Natural killer cell (primary cell): ENCODE data around the gene RHEX. TPM values are rescaled to one million over a fixed set of nuclear protein-coding genes. Genes with fewer than 3 reads are reported as not detected.

Source experiments
- ATAC-seq, 3 donors: fragments of 150-1000 bp in 2 of 3; fragments of 200-7000 bp in 1 of 3; cut with Tn5 transposase; 1 replicate in 1 of 3; 2 replicates in 2 of 3; pipeline ENCODE4 v1.10.0; 2021; ENCODE audit warnings: mild to moderate bottlenecking in 2 of 3, moderate library complexity in 2 of 3
- DNase-seq, 2 donors: peaks; one replicate each; pipeline versions ENCODE4 v3.0.0 to v3.0.0-alpha.2; 2013 to 2021; ENCODE audit warnings: mixed read lengths in 1 of 2
- H3K27ac ChIP-seq: one replicate; pipeline ENCODE4 v1.5.1; 2013; ENCODE audit warnings: mild to moderate bottlenecking, low read length
- H3K27me3 ChIP-seq: one replicate; pipeline ENCODE4 v1.6.1; 2013; ENCODE audit warnings: low read length; ENCODE audit not compliant: control insufficient read depth, insufficient read depth
- H3K36me3 ChIP-seq: one replicate; pipeline ENCODE4 v1.6.1; 2013; ENCODE audit warnings: low read length; ENCODE audit not compliant: control insufficient read depth, insufficient read depth
- H3K4me1 ChIP-seq: one replicate; pipeline ENCODE4 v1.6.1; 2013; ENCODE audit warnings: low read length; ENCODE audit not compliant: control insufficient read depth, insufficient read depth
- H3K4me3 ChIP-seq: one replicate; pipeline ENCODE4 v1.5.1; 2013; ENCODE audit warnings: low read length
- H3K9me3 ChIP-seq: one replicate; pipeline ENCODE4 v1.6.1; 2013; ENCODE audit warnings: low read length; ENCODE audit not compliant: control insufficient read depth, insufficient read depth
- H3K27ac Mint-ChIP-seq, 2 donors: one replicate each; pipeline ENCODE4 v1.8.0; 2022; ENCODE audit warnings: mild to moderate bottlenecking in 2 of 2, mixed read lengths in 2 of 2, moderate library complexity in 1 of 2
- H3K27me3 Mint-ChIP-seq, 2 donors: one replicate each; pipeline ENCODE4 v1.8.0; 2022; ENCODE audit warnings: low read depth in 2 of 2, mixed read lengths in 2 of 2
- H3K36me3 Mint-ChIP-seq: one replicate; pipeline ENCODE4 v1.8.0; 2022; ENCODE audit warnings: mixed read lengths
- H3K4me1 Mint-ChIP-seq, 2 donors: one replicate each; pipeline ENCODE4 v1.8.0; 2022; ENCODE audit warnings: mixed read lengths in 2 of 2
- H3K4me3 Mint-ChIP-seq: one replicate; pipeline ENCODE4 v1.8.0; 2022; ENCODE audit warnings: mild to moderate bottlenecking, moderate library complexity, mixed read lengths
- H3K9me3 Mint-ChIP-seq, 2 donors: one replicate each; pipeline ENCODE4 v1.8.0; 2022; ENCODE audit warnings: mixed read lengths in 2 of 2
- CTCF ChIP-seq: fragments of 200-600 bp; IDR thresholded peaks from one replicate; pipeline ENCODE4 v1.8.0; 2022; ENCODE audit warnings: antibody characterized with exemption
- WGBS: methylation state at CpG from one replicate; pipeline ENCODE4 v1.1.7; 2013; ENCODE audit warnings: missing lambda C conversion rate; ENCODE audit not compliant: insufficient coverage; 5-methylcytosine and 5-hydroxymethylcytosine counted together
- intact Hi-C: fragments of 100-400 bp; cut with micrococcal nuclease; formaldehyde crosslinking; loops from one replicate; pipeline ENCODE4 v1.14.2; 2022
- total RNA-seq, 4 donors: library from RNA; stranded (reverse); fragments of 120-200 nt in 1 of 4; gene quantifications; one replicate each; pipeline versions ENCODE4 v1.2.3 to v1.2.4, GENCODE V29; 2013 to 2022

The RHEX gene
- total RNA-seq, 3 donors from 2014 or later (not counting 1 experiment from before 2014, with no cell fraction given), result 0.24 to 21.3 TPM; not detected in 1

- Histone ChIP-seq H3K4me3 (no peak overlapping the region), H3K9me3 (no peaks in the 10 kb centered on the region), H3K27ac (no peak overlapping the region), H3K36me3 (no peaks in the 10 kb centered on the region), H3K27me3 (peaks cover 11% of the 10 kb centered on the region), H3K4me1 (peaks cover 8% of the 10 kb centered on the region)
- intact Hi-C loops, result no loop called here
- H3K27me3 Mint-ChIP-seq, result peaks cover 40 to 70% of the 10 kb centered on the region in 2 donors
- DNase-seq (no peak), ATAC-seq (no peak)
- H3K9me3 Mint-ChIP-seq, result peaks cover 4 to 8% of the 10 kb centered on the region in 2 donors
- H3K4me3 Mint-ChIP-seq, result no peak overlapping the region
- TF ChIP-seq CTCF, result no peak
- 47% methylated on average over 5 of the region's 5 CpGs for WGBS
- no peak overlapping the region for H3K27ac Mint-ChIP-seq
- peaks cover 19% of the 10 kb centered on the region for H3K36me3 Mint-ChIP-seq
- peaks cover 0 to 11% of the 10 kb centered on the region in 2 donors for H3K4me1 Mint-ChIP-seq
Measured at GRCh38 chr1:206116873-206117150, 63.8 kb downstream of the RHEX start.

GRCh38 chr1:206117151-206117948 lies 64.4 kb downstream of the RHEX start, which contains the start of gene AVPR1B:
Gene AVPR1B, minus strand, starts transcription at chr1:206117388. Its CDS starts 498 bp downstream, at chr1:206116890.
- intact Hi-C loops, result no loop called here
- Histone ChIP-seq H3K27me3 (peaks cover 11% of the 10 kb centered on the region), H3K36me3 (no peaks in the 10 kb centered on the region), H3K4me3 (peak within 1 kb of the TSS; percentile 12), H3K9me3 (no peaks in the 10 kb centered on the region), H3K27ac (no peak within 1 kb of the TSS), H3K4me1 (peaks cover 8% of the 10 kb centered on the region)
- Mint-ChIP-seq H3K4me3 (no peak within 1 kb of the TSS), H3K9me3 (peaks cover 4 to 8% of the 10 kb centered on the region in 2 donors), H3K27ac (no peak within 1 kb of the TSS), H3K4me1 (peaks cover 0 to 11% of the 10 kb centered on the region in 2 donors), H3K27me3 (peaks cover 41 to 74% of the 10 kb centered on the region in 2 donors), H3K36me3 (peaks cover 21% of the 10 kb centered on the region)
- no peak for TF ChIP-seq CTCF
- ATAC-seq (peak in 1 of 3 donors; percentile 41), DNase-seq (peak in 1 of 2 donors; percentile 10)
- 2% methylated on average over 54 of the region's 55 CpGs for WGBS

- no peak overlapping the region for H3K4me3 Mint-ChIP-seq
- peaks cover 21% of the 10 kb centered on the region for H3K36me3 Mint-ChIP-seq
- DNase-seq (no peak), ATAC-seq (no peak)
- H3K27me3 ChIP-seq, result peaks cover 11% of the 10 kb centered on the region
- H3K27me3 Mint-ChIP-seq, result peaks cover 46 to 64% of the 10 kb centered on the region in 2 donors
- peaks cover 0 to 11% of the 10 kb centered on the region in 2 donors for H3K4me1 Mint-ChIP-seq
- H3K36me3 ChIP-seq, result no peaks in the 10 kb centered on the region
- H3K4me3 ChIP-seq, result no peak overlapping the region
- intact Hi-C loops, result no loop called here
- no peak overlapping the region for H3K27ac ChIP-seq
- no peak for TF ChIP-seq CTCF
- peaks cover 8% of the 10 kb centered on the region for H3K4me1 ChIP-seq
- no peak overlapping the region for H3K27ac Mint-ChIP-seq
- H3K9me3 Mint-ChIP-seq, result peaks cover 4 to 8% of the 10 kb centered on the region in 2 donors
- no peaks in the 10 kb centered on the region for H3K9me3 ChIP-seq
Measured at GRCh38 chr1:206120406-206120805, 67.4 kb downstream of the RHEX start.
